ENCODE results near the gene YY1.
"Not testable (repeated sequence)": the region's sequence is repeated elsewhere in the genome, so short reads cannot be mapped to it uniquely, and the experiment has no call there.

Gene YY1

DNA sequence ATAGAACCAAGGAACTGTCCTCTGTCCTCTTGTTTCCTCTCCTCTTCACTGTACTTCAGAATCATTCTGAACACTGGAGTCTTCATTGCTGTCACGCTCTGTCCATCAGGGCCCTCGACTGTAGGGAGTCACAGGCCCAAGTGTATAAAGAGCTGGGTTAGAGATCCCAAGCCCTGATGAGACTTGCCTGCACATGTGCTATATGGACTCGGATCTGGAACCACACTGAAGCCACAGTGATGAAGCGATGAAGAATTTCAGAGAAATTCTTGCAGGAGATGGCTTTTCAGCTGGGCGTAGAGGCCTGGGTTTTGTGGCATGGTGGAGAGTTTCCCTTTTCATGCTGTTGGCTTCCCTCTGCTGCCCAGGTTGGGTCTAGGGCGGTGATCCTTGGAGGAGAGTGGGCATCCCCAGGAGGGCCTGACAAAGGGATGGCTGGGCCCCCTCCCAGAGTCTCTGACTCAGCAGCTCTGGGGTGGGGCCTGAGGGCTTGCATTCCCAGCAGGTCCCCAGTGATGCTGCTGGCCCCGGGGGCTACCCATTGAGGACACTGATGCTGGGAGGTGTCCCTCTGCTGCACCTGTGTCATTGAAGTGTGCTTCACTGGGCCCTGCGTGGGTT, 39.6 kb upstream of the YY1 start:
- no peak overlapping the region for H3K27ac ChIP-seq
- TF ChIP-seq, protein P1, sequence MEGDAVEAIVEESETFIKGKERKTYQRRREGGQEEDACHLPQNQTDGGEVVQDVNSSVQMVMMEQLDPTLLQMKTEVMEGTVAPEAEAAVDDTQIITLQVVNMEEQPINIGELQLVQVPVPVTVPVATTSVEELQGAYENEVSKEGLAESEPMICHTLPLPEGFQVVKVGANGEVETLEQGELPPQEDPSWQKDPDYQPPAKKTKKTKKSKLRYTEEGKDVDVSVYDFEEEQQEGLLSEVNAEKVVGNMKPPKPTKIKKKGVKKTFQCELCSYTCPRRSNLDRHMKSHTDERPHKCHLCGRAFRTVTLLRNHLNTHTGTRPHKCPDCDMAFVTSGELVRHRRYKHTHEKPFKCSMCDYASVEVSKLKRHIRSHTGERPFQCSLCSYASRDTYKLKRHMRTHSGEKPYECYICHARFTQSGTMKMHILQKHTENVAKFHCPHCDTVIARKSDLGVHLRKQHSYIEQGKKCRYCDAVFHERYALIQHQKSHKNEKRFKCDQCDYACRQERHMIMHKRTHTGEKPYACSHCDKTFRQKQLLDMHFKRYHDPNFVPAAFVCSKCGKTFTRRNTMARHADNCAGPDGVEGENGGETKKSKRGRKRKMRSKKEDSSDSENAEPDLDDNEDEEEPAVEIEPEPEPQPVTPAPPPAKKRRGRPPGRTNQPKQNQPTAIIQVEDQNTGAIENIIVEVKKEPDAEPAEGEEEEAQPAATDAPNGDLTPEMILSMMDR (IDR thresholded peaks at IDR 0.05): no peak
- TF ChIP-seq ZFX (IDR thresholded peaks at IDR 0.05; ENCODE audit: borderline replicate concordance): no peak

DNA sequence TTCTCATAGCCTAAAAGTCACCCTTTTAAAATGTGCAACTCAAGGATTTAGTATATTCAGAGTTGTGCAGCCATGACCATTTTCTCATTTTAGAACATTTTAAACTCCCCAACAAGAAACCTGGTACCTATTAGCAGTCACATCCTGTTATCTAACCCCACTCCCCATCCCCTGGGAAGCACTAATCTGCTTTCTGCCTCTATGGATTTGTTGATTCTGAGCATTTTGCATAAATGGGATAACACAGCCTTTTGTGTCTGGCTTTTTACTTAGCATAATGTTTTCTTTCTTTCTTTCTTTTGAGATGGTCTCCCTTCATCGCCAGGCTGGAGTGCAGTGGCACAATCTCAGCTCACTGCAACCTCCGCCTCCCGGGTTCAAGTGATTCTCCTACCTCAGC, 38.6 kb upstream of the YY1 start:
- H3K27ac ChIP-seq: no peak overlapping the region
- TF ChIP-seq, protein P1 (IDR thresholded peaks at IDR 0.05): no peak
- no peak for TF ChIP-seq ZFX (IDR thresholded peaks at IDR 0.05; ENCODE audit: borderline replicate concordance)

DNA sequence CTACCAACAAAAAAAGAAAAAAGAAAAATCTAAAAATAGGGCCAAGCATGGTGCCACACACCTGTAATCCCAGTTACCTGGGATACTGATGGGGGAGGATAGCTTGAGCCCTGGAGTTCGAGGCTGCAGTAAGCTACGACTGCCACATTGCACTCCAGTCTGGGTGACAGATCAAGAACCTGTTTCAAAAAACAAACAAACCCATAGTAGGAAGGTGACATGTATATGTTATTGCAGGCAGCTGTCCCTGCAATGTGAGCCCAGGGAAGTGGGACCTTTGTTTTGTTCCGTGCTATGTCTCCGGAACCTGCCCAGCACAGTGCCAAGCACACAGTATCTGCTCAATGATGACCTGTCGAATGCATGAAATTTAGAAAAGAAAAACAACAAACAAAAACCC, 37.2 kb upstream of the YY1 start:
- no peak for TF ChIP-seq ZFX (IDR thresholded peaks at IDR 0.05; ENCODE audit: borderline replicate concordance)
- TF ChIP-seq, protein P1 (IDR thresholded peaks at IDR 0.05): no peak

DNA sequence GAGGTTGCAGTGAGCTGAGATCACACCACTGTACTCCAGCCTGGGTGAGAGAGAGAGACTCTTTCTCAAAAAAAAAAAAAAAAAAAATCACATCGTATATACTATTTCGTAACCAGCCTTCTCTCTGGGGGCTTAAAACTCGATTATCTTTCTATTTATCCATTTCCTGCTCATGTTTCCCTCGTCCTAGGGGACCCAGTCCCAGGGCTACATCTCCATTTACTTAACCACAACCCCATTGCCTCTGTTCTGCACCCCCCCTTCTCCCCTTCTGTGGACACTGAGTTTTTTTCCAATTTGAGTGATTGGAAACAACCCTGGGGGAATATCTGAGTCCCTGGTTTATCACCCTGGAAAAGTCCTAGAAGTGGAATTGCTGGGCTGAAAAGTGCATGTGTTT, 36.2 kb upstream of the YY1 start:
- no peak overlapping the region for H3K27ac ChIP-seq
- TF ChIP-seq, protein P1 (IDR thresholded peaks at IDR 0.05): no peak
- TF ChIP-seq ZFX (IDR thresholded peaks at IDR 0.05; ENCODE audit: borderline replicate concordance): no peak

More for the DNA sequence above, 37.2 kb upstream of the YY1 start:
- H3K27ac ChIP-seq: no peak overlapping the region

DNA sequence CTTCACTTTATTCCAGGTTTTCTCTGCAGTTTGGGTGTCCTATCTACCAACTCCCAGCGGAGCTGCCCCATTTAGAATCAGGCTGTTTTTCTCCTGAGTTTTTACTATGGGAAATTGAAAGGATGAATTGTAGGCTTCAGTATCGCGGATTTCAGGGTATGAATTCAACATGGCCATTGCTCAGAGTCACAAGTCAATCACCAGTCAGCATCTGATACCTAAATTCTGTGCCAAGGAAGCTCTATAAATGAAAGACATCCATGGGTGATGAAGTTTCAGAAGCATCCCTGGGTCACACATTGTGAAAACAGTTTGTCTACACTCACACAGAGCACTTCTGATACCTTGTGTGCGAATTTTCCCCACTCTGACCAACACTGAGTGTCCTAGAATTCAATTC, 35.8 kb upstream of the YY1 start:
- TF ChIP-seq, protein P1 (IDR thresholded peaks at IDR 0.05): no peak
- TF ChIP-seq ZFX (IDR thresholded peaks at IDR 0.05; ENCODE audit: borderline replicate concordance): no peak
- no peak overlapping the region for H3K27ac ChIP-seq

DNA sequence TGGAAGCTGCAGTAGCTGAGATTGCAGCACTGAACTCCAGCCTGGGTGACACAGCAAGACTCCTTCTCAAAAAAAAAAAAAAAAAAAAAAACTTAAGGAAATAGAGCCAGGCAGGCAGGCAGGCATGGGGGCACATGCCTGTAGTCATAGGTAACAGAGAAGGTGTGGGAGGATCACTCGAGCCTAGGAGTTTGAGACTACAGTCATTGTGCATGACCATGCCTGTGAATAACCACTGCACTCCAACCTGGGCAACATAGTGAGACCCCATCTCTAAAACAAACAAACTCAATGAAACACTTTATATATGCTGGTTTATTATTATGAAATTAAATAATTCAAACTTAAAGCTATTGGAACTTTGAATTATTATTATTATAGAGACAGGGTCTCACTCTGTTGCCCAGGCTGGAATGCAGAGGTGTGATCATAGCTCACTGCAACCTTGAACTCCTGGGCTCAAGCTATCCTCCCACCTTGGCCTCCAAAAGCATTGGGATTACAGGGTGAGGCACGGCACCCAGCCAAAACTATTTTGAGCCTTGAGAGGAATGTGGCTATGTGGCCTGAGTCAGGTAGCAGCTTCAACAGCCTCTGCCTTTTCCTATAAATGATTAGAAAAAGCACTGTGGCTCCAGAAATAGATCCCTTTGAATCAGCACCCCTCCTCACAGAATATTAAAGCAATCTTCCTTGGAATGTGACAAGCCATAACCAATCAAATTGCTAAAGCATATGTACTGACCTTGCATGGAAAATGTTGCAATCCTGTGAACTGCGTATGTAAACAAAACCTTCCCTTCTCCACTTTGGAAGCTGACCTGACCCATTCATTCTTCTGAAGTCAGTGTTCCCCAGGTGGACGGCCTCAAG, 34.7 kb upstream of the YY1 start:
- H3K27ac ChIP-seq: no peak overlapping the region
- TF ChIP-seq, protein P1 (IDR thresholded peaks at IDR 0.05): no peak
- TF ChIP-seq ZFX (IDR thresholded peaks at IDR 0.05; ENCODE audit: borderline replicate concordance): no peak

DNA sequence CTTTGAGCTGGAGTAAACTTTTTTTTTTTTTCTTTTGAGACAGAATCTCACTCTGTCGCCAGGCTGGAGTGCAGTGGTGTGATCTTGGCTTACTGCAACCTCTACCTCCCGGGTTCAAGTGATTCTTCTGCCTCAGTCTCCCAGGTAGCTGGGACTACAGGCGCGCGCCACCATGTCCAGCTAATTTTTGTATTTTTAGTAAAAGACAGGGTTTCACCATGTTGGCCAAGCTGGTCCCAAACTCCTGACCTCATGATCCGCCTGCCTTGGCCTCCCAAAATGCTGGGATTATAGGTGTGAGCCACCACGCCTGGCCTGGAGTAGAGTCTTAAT, 34.1 kb upstream of the YY1 start:
- not testable (repeated sequence) for H3K27ac ChIP-seq

DNA sequence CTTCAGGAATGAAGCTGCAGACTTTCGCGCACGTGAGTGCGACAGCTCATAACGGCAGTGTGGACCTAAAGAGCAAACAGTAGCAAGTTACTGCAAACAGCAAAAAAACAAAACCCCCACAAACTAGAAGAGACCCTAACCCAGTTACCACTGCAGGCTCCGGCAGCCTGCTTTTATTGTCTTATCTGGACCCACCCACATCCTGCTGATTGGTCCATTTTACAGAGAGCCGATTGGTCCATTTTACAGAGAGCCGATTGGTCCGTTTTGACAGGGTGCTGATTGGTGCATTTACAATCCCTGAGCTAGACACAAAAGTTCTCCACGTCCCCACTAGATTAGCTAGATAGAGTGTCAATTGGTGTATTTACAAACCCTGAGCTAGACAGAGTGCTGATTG, 31.4 kb upstream of the YY1 start:
- not testable (repeated sequence) for H3K27ac ChIP-seq

DNA sequence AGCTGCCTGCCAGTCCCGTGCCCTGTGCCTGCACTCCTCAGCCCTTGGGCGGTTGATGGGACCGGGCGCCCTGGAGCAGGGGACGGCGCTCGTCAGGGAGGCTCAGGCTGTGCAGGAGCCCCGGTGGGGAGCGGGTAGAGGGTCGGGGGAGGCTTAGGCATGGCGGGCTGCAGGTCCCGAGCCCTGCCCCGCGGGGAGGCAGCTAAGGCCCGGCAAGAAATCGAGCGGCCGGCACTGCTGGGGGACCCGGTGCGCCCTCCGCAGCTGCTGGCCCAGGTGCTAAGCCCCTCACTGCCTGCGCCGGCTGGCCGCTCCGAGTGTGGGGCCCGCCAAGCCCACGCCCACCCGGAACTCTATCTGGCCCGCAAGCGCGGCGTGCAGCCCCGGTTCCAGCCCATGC, 30.8 kb upstream of the YY1 start:
- H3K27ac ChIP-seq: not testable (repeated sequence)
